Right lobe of liver (tissue), 4 donors: ENCODE measurements around the gene CARS1.

Experiments
- POLR2A ChIP-seq: fragments of 450-650 bp; IDR thresholded peaks from one replicate; pipeline ENCODE4 v1.6.1; 2017; ENCODE audit warnings: antibody characterized with exemption, mild to moderate bottlenecking
- TF ChIP-seq, protein P1 (sequence below), 4 donors: fragments of 200-600 bp in 3 of 4; fragments of 450-650 bp in 1 of 4; IDR thresholded peaks; one replicate each; pipeline versions ENCODE4 v1.5.1 to v1.8.0; 2016 to 2022; ENCODE audit warnings: antibody characterized with exemption in 4 of 4, mild to moderate bottlenecking in 2 of 4
- donor health status: DM: no; HTN: no; CAD: no.
- donor health status: DM: no; HTN: no; CAD: no.
- donor health status: DM: no; HTN: yes; CAD: no.

GRCh38 chr11:3026803-3027202 lies 30.4 kb downstream of the CARS1 start:
- TF ChIP-seq, protein P1, sequence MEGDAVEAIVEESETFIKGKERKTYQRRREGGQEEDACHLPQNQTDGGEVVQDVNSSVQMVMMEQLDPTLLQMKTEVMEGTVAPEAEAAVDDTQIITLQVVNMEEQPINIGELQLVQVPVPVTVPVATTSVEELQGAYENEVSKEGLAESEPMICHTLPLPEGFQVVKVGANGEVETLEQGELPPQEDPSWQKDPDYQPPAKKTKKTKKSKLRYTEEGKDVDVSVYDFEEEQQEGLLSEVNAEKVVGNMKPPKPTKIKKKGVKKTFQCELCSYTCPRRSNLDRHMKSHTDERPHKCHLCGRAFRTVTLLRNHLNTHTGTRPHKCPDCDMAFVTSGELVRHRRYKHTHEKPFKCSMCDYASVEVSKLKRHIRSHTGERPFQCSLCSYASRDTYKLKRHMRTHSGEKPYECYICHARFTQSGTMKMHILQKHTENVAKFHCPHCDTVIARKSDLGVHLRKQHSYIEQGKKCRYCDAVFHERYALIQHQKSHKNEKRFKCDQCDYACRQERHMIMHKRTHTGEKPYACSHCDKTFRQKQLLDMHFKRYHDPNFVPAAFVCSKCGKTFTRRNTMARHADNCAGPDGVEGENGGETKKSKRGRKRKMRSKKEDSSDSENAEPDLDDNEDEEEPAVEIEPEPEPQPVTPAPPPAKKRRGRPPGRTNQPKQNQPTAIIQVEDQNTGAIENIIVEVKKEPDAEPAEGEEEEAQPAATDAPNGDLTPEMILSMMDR (IDR thresholded peaks at IDR 0.05), result no peak
- TF ChIP-seq POLR2A, result no peak
